ENCODE data around the gene TIGD1. TPM values are rescaled to one million over a fixed set of nuclear protein-coding genes. Genes with fewer than 3 reads are reported as not detected.
"Not testable (repeated sequence)": the region's sequence is repeated elsewhere in the genome, so short reads cannot be mapped to it uniquely, and the experiment has no call there.

TIGD1 gene
- total and polyA plus RNA-seq, 2 donors from 2014 or later, result 4.8 to 7.0 TPM

- Histone ChIP-seq H3K9ac (ENCODE audit: low read length in 3 of 3) (no peak overlapping the region), H3K27ac (ENCODE audit: low read depth in 2 of 2, low read length in 2 of 2) (no peak overlapping the region), H3K4me1 (ENCODE audit: control insufficient read depth in 2 of 3, insufficient read depth in 2 of 3, low read depth in 1 of 3, low read length in 3 of 3) (no peaks in the 10 kb centered on the region), H3K36me3 (ENCODE audit: control insufficient read depth in 2 of 3, insufficient read depth in 3 of 3, low read length in 3 of 3) (no peaks in the 10 kb centered on the region), H3K27me3 (ENCODE audit: control insufficient read depth, insufficient read depth, low read length) (no peaks in the 10 kb centered on the region), H3K4me3 (ENCODE audit: low read length in 3 of 3) (no peak overlapping the region), H3K9me3 (ENCODE audit: control insufficient read depth in 2 of 3, insufficient read depth in 1 of 3, low read length in 3 of 3) (peaks cover 0 to 5% (median 0%) of the 10 kb centered on the region in 3 donors)
- DNase-seq (peak in 1 of 5 donors; percentile 22), FAIRE-seq (no peak)
- no peak for TF ChIP-seq CTCF (IDR thresholded peaks at IDR 0.05; ENCODE audit: borderline replicate concordance, extremely low read depth, insufficient read depth)
- intact Hi-C loops (cut with DNase I), result no loop called here
Measured at GRCh38 chr2:232535761-232536530, 14.4 kb downstream of the TIGD1 start.

GRCh38 chr2:232534940-232535651 is 15.3 kb downstream of the TIGD1 start:
- Histone ChIP-seq H3K27me3 (ENCODE audit: control insufficient read depth, insufficient read depth, low read length) (no peaks in the 10 kb centered on the region), H3K9me3 (ENCODE audit: control insufficient read depth in 2 of 3, insufficient read depth in 1 of 3, low read length in 3 of 3) (peaks cover 0 to 5% (median 0%) of the 10 kb centered on the region in 3 donors), H3K4me1 (ENCODE audit: control insufficient read depth in 2 of 3, insufficient read depth in 2 of 3, low read depth in 1 of 3, low read length in 3 of 3) (no peaks in the 10 kb centered on the region), H3K9ac (ENCODE audit: low read length in 3 of 3) (no peak overlapping the region), H3K4me3 (ENCODE audit: low read length in 3 of 3) (no peak overlapping the region), H3K36me3 (ENCODE audit: control insufficient read depth in 2 of 3, insufficient read depth in 3 of 3, low read length in 3 of 3) (no peaks in the 10 kb centered on the region), H3K27ac (ENCODE audit: low read depth in 2 of 2, low read length in 2 of 2) (no peak overlapping the region)
- intact Hi-C loops (cut with DNase I), result no loop called here
- no peak for FAIRE-seq
- no peak for TF ChIP-seq CTCF (IDR thresholded peaks at IDR 0.05; ENCODE audit: borderline replicate concordance, extremely low read depth, insufficient read depth)
- DNase-seq, result peak in 2 of 5 donors; percentile 44 to 46

- FAIRE-seq, result no peak
- peak in 2 of 5 donors; percentile 44 to 46 for DNase-seq
- H3K4me1 ChIP-seq (ENCODE audit: control insufficient read depth in 2 of 3, insufficient read depth in 2 of 3, low read depth in 1 of 3, low read length in 3 of 3), result no peaks in the 10 kb centered on the region
- H3K4me3 ChIP-seq (ENCODE audit: low read length in 3 of 3), result no peak overlapping the region
- no peak overlapping the region for H3K9ac ChIP-seq (ENCODE audit: low read length in 3 of 3)
- H3K27ac ChIP-seq (ENCODE audit: low read depth in 2 of 2, low read length in 2 of 2), result no peak overlapping the region
- H3K27me3 ChIP-seq (ENCODE audit: control insufficient read depth, insufficient read depth, low read length), result no peaks in the 10 kb centered on the region
- no peak for TF ChIP-seq CTCF (IDR thresholded peaks at IDR 0.05; ENCODE audit: borderline replicate concordance, extremely low read depth, insufficient read depth)
- intact Hi-C loops (cut with DNase I), result no loop called here
- no peaks in the 10 kb centered on the region for H3K36me3 ChIP-seq (ENCODE audit: control insufficient read depth in 2 of 3, insufficient read depth in 3 of 3, low read length in 3 of 3)
- peaks cover 0 to 5% (median 0%) of the 10 kb centered on the region in 3 donors for H3K9me3 ChIP-seq (ENCODE audit: control insufficient read depth in 2 of 3, insufficient read depth in 1 of 3, low read length in 3 of 3)
Measured at GRCh38 chr2:232533944-232534710, 16.2 kb downstream of the TIGD1 start.

GRCh38 chr2:232532821-232533220 is 17.5 kb downstream of the TIGD1 start:
- H3K27ac ChIP-seq (ENCODE audit: low read depth in 2 of 2, low read length in 2 of 2); intact Hi-C loops (cut with DNase I); H3K4me1 ChIP-seq (ENCODE audit: control insufficient read depth in 2 of 3, insufficient read depth in 2 of 3, low read depth in 1 of 3, low read length in 3 of 3); H3K9me3 ChIP-seq (ENCODE audit: control insufficient read depth in 2 of 3, insufficient read depth in 1 of 3, low read length in 3 of 3); H3K27me3 ChIP-seq (ENCODE audit: control insufficient read depth, insufficient read depth, low read length); H3K4me3 ChIP-seq (ENCODE audit: low read length in 3 of 3); H3K36me3 ChIP-seq (ENCODE audit: control insufficient read depth in 2 of 3, insufficient read depth in 3 of 3, low read length in 3 of 3); H3K9ac ChIP-seq (ENCODE audit: low read length in 3 of 3); DNase-seq; FAIRE-seq: not testable (repeated sequence)

All from kidney (tissue), 14 donors.